ENCODE results near the gene GTPBP3.

- TF ChIP-seq CTCF (IDR thresholded peaks at IDR 0.05 in 2 of 3, conservative IDR thresholded peaks at IDR 0.05 in 1 of 3; ENCODE audit: borderline replicate concordance in 1 of 3, insufficient read depth in 1 of 3, low read depth in 2 of 3, low read length in 2 of 3) (no peak), MAX (IDR thresholded peaks at IDR 0.05) (no peak), EZH2phosphoT487 (IDR thresholded peaks at IDR 0.05; ENCODE audit: borderline replicate concordance) (no peak), ATF3 (IDR thresholded peaks at IDR 0.05) (no peak), JUND (IDR thresholded peaks at IDR 0.05) (no peak), POLR2AphosphoS5 (IDR thresholded peaks at IDR 0.05; ENCODE audit: low read depth, low read length) (no peak), EZH2 (IDR thresholded peaks at IDR 0.05) (no peak), POLR2A (IDR thresholded peaks at IDR 0.05; ENCODE audit: borderline replicate concordance, extremely low read depth, insufficient read depth, insufficient read length) (no peak), SIN3A (IDR thresholded peaks at IDR 0.05; ENCODE audit: low read depth) (no peak), ZFX (IDR thresholded peaks at IDR 0.05) (no peak)
Observed at GRCh38 chr19:17322854-17323253, 14.5 kb upstream of the GTPBP3 start.
